HG03139 (cell line): ENCODE data around the gene GALNT18.

Experiments used
- ATAC-seq: cut with Tn5 transposase; IDR thresholded peaks from one replicate; pipeline ENCODE4 v1.9.1; 2021; ENCODE audit not compliant: unreplicated experiment

The GALNT18 gene

GRCh38 chr11:11289669-11290068 lies 332.1 kb downstream of the GALNT18 start:
- ATAC-seq: no peak

- no peak for ATAC-seq
Measured at GRCh38 chr11:11288972-11289616, 332.7 kb downstream of the GALNT18 start.

GRCh38 chr11:11284481-11284880 lies 337.3 kb downstream of the GALNT18 start:
- no peak for ATAC-seq

- ATAC-seq: no peak
Measured at GRCh38 chr11:11281626-11282025, 340.2 kb downstream of the GALNT18 start.

GRCh38 chr11:11280826-11281225 lies 341.0 kb downstream of the GALNT18 start:
- no peak for ATAC-seq

- no peak for ATAC-seq
Measured at GRCh38 chr11:11279956-11280689, 341.7 kb downstream of the GALNT18 start.

GRCh38 chr11:11272254-11272653 lies 349.6 kb downstream of the GALNT18 start:
- no peak for ATAC-seq

GRCh38 chr11:11270236-11270775 lies 351.5 kb downstream of the GALNT18 start:
- no peak for ATAC-seq

GRCh38 chr11:11268706-11269105 lies 353.1 kb downstream of the GALNT18 start:
- no peak for ATAC-seq

GRCh38 chr11:11268119-11268518 lies 353.7 kb downstream of the GALNT18 start:
- no peak for ATAC-seq

- ATAC-seq: no peak
Measured at GRCh38 chr11:11267312-11267711, 354.5 kb downstream of the GALNT18 start.

- ATAC-seq: no peak
Measured at GRCh38 chr11:11265994-11266606, 355.7 kb downstream of the GALNT18 start.

- ATAC-seq: no peak
Measured at GRCh38 chr11:11265320-11265719, 356.5 kb downstream of the GALNT18 start.

GRCh38 chr11:11263238-11264005 lies 358.4 kb downstream of the GALNT18 start:
- no peak for ATAC-seq

- ATAC-seq: no peak
Measured at GRCh38 chr11:11262171-11262920, 359.5 kb downstream of the GALNT18 start.

- peak; percentile 60 for ATAC-seq
Measured at GRCh38 chr11:11261629-11262028, 360.2 kb downstream of the GALNT18 start.

- ATAC-seq: no peak
Measured at GRCh38 chr11:11260903-11261302, 360.9 kb downstream of the GALNT18 start.

GRCh38 chr11:11253995-11254394 lies 367.8 kb downstream of the GALNT18 start:
- no peak for ATAC-seq

- no peak for ATAC-seq
Measured at GRCh38 chr11:11253497-11253896, 368.3 kb downstream of the GALNT18 start.

GRCh38 chr11:11252403-11252802 lies 369.4 kb downstream of the GALNT18 start:
- ATAC-seq: no peak
